Heart left ventricle (tissue), 13 donors: ENCODE data around the gene SLC9B2.

Source experiments
- POLR2A ChIP-seq, 2 donors: fragments of 450-650 bp; IDR thresholded peaks; one replicate each; pipeline ENCODE4 v1.6.1; 2017; ENCODE audit warnings: antibody characterized with exemption in 2 of 2, mild to moderate bottlenecking in 2 of 2, moderate library complexity in 2 of 2
- TF ChIP-seq, protein P1 (sequence below), 12 donors: fragments of 200-600 bp; sonication (generic) in 4 of 12; IDR thresholded peaks; one replicate each; pipeline versions ENCODE4 v1.5.0 to v1.8.0; 2018 to 2022; ENCODE audit warnings: antibody characterized with exemption in 12 of 12, mild to moderate bottlenecking in 5 of 12
- donor health status: ischemic (EF 13 %, LVEDD 7.1; RV severe dilation, severe dysfunction).
- donor health status: DM: no; HTN: yes; CAD: no.
- donor health status: DM: no; HTN: no; CAD: no.
- donor health status: ischemic (EF 25% LVEDD 6.9; RV normal size, moderate dysfunction).
- donor health status: ischemic (EF 25% LVEDD 5.7; RV mildly dilated, moderate dysfunction).
- donor health status: ischemic (EF 35%, LVEDD 5.7; RV mildly dilated, moderate dysfunction).
- donor health status: nonischemic (EF 11% LVEDD 7.7; RV severe dilation, severe dysfunction).
- donor health status: DM: yes; HTN: yes; CAD: no.
- donor health status: PGD.
- donor health status: ischemic (EF 29% LVEDD 5.4; RV normal size, mild dysfunction).
- donor health status: nonischemic (EF 23%, LVEDD 6.1; RV moderate dilation, normal function).

GRCh38 chr4:103018391-103019307, 57.9 kb downstream of the SLC9B2 start:
- TF ChIP-seq, protein P1, sequence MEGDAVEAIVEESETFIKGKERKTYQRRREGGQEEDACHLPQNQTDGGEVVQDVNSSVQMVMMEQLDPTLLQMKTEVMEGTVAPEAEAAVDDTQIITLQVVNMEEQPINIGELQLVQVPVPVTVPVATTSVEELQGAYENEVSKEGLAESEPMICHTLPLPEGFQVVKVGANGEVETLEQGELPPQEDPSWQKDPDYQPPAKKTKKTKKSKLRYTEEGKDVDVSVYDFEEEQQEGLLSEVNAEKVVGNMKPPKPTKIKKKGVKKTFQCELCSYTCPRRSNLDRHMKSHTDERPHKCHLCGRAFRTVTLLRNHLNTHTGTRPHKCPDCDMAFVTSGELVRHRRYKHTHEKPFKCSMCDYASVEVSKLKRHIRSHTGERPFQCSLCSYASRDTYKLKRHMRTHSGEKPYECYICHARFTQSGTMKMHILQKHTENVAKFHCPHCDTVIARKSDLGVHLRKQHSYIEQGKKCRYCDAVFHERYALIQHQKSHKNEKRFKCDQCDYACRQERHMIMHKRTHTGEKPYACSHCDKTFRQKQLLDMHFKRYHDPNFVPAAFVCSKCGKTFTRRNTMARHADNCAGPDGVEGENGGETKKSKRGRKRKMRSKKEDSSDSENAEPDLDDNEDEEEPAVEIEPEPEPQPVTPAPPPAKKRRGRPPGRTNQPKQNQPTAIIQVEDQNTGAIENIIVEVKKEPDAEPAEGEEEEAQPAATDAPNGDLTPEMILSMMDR (IDR thresholded peaks at IDR 0.05): no peak
- no peak for TF ChIP-seq POLR2A (IDR thresholded peaks at IDR 0.05)
